AG09309 (cell line): ENCODE measurements around the gene RETSAT.
"Not testable (repeated sequence)": the region's sequence is repeated elsewhere in the genome, so short reads cannot be mapped to it uniquely, and the experiment has no call there.

Experiments used
- DNase-seq: peaks from one replicate; pipeline ENCODE4 v3.0.0-alpha.2; 2010; ENCODE audit warnings: low read depth
- H3K4me3 ChIP-seq: 2 replicates; pipeline ENCODE4 v1.5.1; 2011; ENCODE audit warnings: mild to moderate bottlenecking, low read depth, low read length, moderate library complexity; ENCODE audit not compliant: control insufficient read depth
- CTCF ChIP-seq: IDR thresholded peaks from 2 replicates; pipeline ENCODE4 v1.5.1; 2011; ENCODE audit warnings: mild to moderate bottlenecking, low read depth, low read length, inconsistent platforms; ENCODE audit not compliant: insufficient read depth, control insufficient read depth; ENCODE audit errors: missing control alignments

Gene RETSAT

DNA sequence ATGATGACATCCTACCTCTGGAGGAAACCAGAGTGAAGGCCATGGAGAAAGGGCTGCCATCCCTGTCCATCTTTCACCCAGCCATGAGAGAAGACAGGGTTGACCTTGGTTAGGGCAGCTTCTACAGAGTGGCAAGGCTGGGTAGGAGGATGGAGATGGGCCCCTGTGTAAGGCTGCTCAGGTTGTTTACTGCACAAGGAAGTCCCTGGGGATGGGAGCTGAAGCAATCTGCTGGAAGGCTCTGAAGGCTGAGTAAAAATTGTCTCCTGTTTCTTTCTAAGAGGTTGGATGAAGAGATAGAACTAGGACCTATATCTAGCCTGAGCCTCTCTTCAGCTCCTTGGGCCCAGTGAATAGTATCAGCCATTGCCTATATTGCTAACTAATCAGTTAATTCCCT, 14.6 kb upstream of the RETSAT start:
- no peak overlapping the region for H3K4me3 ChIP-seq
- no peak for DNase-seq
- TF ChIP-seq CTCF, result no peak

GRCh38 chr2:85367180-85367579, 12.9 kb upstream of the RETSAT start:
- no peak for TF ChIP-seq CTCF
- no peak for DNase-seq
- H3K4me3 ChIP-seq, result no peak overlapping the region

- not testable (repeated sequence) for H3K4me3 ChIP-seq, DNase-seq
Measured at GRCh38 chr2:85362653-85363387, 8.5 kb upstream of the RETSAT start.

GRCh38 chr2:85357736-85358135, 3.4 kb upstream of the RETSAT start:
- no peak overlapping the region for H3K4me3 ChIP-seq
- no peak for TF ChIP-seq CTCF
- DNase-seq, result no peak

DNA sequence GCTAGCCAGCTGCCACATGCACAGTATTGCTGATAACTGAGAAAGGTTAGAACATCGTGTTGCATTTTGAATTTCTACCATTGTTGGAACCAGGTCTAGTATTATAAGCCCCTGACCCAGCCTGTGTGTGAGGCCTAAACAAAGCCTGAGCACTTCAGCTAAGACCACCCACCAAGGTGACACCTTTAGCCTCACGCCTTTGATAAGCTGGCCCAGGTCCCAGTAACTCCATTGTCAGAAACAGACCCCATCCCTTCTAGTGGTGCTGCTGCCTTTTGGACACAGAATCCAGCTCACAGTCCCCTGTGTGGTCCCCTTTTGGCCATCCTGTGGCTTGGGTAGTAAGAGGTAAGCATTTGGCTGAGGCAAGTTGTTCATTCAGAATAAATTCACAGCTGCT, 1.9 kb upstream of the RETSAT start:
- no peak for DNase-seq
- no peak for TF ChIP-seq CTCF
- no peak overlapping the region for H3K4me3 ChIP-seq

DNA sequence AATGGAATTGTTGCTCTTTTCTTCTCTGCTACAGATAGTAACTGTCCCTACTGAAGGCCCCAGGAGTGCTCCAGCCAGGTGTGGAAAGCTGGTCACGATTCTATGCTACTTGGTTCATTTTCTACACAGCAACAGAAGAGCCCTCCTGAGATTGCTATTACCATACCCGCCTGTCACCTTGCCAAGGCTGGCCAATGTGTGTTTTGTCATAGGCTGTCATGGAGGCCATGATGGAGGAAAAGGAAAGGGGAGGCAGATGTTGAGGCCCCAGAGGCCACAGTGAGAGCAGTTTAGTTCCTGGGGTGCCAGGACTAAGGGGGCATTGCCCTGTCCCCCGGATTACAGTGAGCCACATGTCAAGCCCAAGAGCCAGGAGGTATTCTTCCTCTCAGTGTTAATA, 1.2 kb upstream of the RETSAT start:
- no peak for TF ChIP-seq CTCF
- no peak for DNase-seq
- peak overlapping the region; percentile 82 for H3K4me3 ChIP-seq

DNA sequence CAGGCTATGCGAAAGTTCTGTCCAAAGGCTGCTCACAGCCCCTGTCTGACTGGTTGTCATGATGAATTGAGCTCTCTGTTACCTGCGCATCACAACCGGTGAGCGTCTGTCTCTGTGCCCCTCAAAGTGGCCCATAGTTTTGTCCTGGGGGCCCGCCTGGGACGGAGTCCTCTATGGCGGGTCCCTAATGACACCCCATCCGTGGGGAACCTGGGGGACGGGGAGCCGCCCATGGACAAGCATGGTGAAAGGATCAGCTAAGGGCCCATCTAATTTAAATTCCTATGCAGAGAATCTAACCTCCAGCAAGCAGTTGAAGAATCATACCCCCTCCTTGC, 714 bp upstream of the RETSAT start:
- peak overlapping the region; percentile 82 for H3K4me3 ChIP-seq
- DNase-seq, result no peak
- no peak for TF ChIP-seq CTCF
